NCI-H526 (cell line): Measurements from ENCODE around the gene SMARCD1.
"Not testable (repeated sequence)": the region's sequence is repeated elsewhere in the genome, so short reads cannot be mapped to it uniquely, and the experiment has no call there.

ENCODE experiments used
- DNase-seq, 2 experiments: peaks; one replicate each; lab custom pipeline; 2025; lab: John Stamatoyannopoulos, UW

SMARCD1 gene

DNA sequence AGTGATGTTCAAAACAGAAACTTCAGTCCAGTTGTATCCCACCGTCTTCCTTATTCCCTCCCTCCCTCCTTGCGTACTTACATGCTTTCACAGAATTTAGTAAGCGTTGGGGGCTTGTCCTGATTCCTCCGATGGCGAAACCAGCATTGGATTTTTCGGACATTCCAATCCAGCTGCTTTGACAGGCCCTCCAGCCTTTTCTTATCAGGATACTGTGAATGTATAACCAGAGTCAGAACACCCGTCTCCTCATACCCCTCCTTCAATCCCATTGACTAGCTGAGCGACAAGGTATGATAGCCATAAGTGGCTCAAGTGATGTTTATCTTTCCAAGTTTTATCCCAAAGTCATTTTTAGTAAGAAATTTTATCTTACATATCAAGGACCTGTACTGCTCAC lies 57.9 kb downstream of the SMARCD1 start:
- no peak for DNase-seq

DNA sequence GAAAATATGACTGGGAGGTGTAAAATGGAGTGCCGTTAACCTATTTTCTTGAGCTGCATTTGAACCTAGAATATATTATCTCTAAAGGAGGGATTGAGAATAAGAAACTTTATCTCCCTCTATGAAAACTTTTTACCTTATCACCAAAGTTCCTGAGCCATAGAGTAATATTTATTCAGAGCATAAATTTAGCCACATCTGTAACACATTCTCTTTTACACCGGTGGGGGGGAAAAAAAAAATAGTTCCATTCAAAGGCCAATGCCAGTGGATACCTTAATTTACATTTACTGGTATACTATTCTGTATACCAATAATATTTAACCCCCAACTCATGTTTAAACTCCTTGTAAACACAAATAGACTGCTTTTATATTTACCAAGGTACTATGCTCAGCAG lies 60.3 kb downstream of the SMARCD1 start:
- DNase-seq: no peak

DNA sequence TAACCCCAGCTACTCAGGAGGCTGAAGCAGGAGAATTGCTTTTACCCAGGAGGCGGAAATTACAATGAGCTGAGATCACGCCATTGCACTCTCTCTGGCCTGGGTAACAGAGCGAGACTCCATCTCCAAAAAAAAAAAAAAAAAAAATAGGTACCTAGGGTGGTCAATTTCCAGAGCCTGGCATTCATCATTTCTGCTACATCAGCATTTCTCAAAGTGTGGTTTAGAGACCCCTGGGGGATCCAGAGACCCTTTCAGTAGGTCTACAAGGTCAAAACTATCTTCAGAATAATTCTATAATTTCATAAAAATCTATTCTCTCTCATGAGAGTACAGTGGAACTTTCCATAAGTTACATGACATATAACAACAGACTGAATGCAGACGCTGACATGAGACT lies 62.1 kb downstream of the SMARCD1 start:
- no peak for DNase-seq

DNA sequence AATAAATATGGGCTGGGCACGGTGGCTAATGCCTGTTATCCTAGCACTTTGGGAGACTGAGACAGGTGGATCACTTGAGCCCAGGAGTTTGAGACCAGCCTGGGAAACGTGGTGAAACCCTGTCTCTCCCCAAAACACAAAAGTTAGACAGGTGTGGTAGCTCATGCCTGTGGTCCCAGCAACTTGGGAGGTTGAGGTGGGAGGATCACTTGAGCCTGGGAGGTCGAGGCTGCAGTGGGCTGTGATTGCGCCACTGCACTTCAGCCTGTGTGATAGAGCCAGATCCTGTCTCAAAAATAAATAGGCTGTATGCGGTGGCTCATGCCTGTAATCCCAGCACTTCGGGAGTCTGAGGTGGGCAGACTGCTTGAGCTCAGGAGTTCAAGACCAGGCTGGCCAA lies 62.9 kb downstream of the SMARCD1 start:
- not testable (repeated sequence) for DNase-seq

DNA sequence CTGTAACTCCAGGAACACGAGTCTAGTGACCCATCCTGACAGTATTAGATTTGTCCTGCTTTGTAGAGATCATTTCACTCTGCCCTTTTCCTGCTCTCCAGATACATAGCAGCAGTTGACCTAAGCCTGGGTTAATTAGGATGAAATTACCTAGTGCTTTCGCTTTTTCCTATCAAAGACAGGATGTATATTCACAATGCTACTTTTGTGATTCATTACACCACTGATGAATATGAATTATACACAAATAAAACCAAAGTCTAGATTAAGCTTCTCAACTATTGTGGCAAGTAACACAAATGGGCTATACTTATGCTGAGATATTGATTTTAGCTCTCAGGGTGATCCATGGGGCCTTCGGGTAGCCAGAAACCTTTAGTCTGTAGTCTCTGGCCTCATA lies 64.2 kb downstream of the SMARCD1 start:
- no peak for DNase-seq
